ENCODE measurements around the gene IFI44L.

IFI44L gene

DNA sequence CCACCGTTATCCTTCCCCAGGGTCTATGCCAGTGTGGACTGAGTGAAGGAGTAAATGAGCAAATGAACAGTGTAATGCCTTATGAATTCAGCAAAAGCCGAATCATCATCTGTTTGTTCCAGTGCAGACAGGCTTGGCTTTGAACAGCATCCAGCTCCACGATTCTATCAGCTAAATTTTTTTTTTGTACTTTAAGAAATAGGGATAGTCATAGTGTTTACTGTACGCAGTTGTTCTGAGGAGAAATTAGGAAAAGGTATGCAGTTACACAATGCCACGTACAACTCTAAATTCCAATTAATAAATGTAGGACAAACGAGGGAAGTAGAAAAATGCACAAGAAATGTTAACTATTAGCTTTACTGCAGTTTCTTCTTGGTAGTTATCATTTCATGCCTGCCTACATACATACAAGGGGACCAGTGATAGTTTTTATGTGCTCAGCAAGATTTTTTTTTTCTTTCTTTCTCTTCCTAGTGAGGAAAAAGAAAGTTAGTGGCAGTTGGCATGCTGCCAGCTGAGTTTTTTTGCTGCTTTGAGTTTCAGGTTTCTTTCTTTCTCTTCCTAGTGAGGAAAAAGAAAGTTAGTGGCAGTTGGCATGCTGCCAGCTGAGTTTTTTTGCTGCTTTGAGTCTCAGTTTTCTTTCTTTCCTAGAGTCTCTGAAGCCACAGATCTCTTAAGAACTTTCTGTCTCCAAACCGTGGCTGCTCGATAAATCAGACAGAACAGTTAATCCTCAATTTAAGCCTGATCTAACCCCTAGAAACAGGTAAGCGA, at the start of gene IFI44L:
Gene IFI44L (plus strand): TSS at position 646 of the 777 bp plus-strand sequence. CDS start 7,468 bp downstream, outside the sequence.
- peak; percentile 47 for DNase-seq (ENCODE audit: low read depth, low spot score)

DNA sequence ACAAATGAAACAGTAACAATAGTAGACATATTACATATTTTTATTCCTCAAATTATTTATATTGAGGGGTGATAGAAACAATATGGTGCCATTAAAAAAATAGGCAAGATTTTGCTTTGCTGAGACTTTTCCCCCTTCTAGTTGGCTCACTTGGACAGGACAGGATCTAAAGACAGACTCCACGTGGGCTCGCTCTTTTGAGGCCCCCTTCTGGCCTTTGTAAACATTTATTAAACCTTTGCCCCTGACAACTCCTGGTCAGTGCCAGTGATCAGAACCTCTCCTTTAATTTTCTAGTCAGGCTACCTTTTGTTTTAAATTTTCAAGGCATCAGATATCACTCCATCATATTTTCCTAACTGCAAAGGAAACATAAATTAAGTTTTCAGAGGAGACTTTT, 49.7 kb upstream of the IFI44L start:
- no peak for DNase-seq (ENCODE audit: low read depth, low spot score)

DNA sequence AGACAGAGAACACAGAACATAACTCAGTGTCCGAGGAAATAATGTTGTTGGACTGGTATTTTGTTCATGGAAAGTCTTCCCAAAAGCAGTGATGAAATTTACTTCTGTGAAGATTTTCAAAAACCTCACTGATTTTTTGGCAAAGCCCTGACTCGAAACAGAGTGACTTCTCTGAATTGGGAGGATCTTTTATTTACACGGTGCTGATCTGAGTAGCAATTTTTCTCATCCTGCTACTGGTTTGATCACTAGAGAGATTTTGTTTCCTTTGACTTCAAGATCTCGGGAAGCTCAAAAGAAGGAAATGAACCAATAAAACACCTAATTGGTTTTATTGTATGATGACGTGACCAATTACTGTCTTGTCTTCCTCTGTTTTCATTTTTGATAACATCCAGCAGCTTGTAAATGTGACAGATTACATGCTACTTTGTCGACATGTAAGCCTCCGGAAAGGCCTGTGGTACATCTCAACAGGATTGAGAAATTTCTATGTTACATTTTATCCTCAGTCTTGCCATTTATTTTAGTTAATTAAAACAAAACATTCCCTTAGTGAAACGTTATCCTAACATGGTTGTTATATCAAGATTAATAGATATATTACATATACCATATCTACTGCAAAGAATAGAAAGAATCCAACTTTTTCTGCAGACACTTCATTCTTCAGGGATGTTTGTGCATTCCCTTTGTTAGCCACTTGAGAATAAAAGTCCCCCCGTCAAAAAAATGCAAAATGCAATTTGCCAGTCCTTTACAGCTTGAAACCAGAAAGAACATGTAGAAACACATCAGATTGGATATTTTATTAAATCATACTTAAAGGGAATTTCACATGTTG, 42.8 kb upstream of the IFI44L start:
- DNase-seq (ENCODE audit: low read depth, low spot score), result no peak

DNA sequence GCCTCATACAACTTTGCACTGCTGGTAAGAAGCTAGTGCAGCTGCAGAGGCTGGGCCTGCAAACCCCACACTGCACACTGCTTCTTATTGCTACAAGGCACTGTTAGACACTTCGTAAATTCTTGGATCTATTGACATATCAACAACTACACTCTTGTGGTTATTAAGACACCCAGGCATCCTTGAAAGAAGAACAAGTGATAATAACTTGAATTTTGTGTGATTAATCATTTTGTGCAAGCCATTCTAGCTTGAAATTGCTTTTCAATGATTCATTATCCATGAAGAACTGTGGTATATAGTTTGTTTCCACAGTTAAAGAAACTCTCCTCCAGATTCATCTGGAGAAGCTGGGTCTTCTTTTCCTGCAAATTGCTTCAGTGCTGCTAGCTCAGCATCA, 33.7 kb upstream of the IFI44L start:
- DNase-seq (ENCODE audit: low read depth, low spot score), result no peak

DNA sequence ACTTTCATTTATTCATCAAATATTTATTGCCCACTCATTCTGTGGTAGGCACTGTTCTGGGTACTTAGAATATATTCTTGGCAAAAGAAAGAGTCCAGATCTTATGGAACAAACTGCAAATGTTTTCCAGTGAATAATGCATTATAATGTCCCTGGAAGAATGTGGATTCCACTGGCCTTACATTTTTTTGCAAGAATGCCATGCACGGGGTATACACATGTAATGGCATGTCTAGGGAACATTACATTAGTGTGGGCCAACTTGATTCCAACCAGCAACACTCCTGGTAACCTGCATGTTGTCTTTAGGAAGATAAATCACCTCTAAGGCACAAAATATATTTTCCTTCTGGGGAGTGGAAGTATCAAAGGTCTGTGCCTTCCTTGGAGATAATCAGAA, 33.0 kb upstream of the IFI44L start:
- no peak for DNase-seq (ENCODE audit: low read depth, low spot score)

DNA sequence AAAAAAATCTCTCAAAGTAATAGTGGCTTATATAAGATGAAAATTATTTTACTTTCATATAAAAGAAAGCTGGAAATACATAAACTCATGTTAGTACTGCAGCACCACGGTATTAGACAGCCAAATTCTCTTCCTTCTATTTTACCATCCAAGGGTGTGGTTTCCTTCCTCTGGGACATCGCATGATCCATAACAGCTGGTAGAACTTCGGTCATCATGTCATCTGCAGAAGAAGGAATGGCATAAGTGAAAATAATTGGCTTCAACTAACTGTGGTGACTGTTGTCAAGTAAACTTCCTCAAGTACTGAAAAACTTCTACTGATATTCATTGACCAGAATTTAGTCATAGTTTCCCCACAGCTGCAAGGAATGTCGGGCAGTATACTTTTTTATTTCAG, 28.3 kb upstream of the IFI44L start:
- DNase-seq (ENCODE audit: low read depth, low spot score), result no peak

DNA sequence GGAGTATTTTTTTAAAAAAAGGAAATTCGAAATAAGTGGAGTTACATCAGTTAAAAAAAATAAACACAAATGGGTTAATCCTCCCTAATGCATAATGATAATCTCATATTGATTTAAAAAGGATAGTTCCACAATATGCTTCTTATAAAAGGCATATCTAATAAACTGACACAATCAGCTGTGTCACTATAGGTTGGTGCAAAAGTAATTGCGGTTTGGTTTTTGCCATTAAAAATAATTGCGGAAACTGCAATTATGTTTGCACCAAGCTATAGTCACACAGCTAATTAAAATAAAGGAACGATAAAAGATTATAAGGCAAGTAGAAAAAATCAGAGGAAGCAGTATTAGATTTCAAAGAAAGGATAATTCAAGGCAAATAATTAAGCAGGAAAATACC, 21.0 kb upstream of the IFI44L start:
- no peak for DNase-seq (ENCODE audit: low read depth, low spot score)

DNA sequence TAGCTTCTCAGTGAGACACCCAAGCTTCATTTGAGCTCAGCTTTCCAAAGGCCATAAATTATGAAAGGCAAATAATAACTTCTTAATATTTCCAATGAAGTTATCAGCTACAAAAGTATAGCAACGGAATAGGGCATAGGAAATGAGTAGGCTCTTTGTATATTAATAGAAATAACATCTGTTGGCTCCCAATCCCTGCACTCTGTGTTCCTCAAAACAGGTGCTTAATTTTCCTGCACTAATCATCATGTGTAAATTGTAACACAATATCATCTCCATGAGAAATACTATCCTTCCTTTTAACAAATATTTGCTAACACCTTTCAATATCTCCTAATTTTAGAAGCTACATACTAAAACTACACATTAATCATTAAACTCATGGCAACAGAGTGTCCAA, 19.2 kb upstream of the IFI44L start:
- DNase-seq (ENCODE audit: low read depth, low spot score), result no peak

DNA sequence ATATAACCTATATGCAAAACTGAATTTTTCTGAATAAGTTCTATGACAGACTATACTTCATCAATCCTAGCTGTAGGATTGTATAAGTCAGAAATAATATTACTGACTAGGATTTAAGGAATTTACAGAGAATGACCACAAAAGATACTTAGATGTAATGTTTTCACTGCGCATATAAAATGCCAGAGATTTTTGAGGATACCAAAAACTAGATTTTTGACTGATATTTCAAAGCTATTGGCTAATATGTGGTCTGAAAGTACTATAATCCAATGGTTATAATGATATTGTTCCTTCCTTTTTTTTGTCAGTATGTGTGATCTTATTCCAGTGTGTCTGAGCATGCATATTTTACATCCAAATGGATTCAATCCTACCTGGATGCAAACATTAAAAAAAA, 17.0 kb upstream of the IFI44L start:
- no peak for DNase-seq (ENCODE audit: low read depth, low spot score)

DNA sequence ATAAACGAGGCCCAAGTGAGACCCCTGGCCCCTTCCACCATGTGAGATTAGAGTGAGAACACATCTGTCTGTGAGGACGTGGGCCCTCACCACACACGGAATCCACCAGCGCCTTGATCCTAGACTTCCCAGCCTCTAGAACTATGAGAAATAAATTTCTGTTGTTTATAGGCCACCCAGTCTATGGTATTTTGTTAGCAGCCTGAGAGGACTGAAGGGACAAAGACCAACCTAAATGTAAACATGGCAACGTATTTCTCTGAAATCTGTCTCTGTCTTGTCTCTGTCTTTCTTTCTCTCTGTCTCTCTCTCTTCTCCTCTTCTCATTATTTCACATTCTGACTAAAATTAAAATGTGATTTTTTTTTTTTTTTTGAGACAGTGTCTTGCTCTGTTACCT, 15.6 kb upstream of the IFI44L start:
- no peak for DNase-seq (ENCODE audit: low read depth, low spot score)

DNA sequence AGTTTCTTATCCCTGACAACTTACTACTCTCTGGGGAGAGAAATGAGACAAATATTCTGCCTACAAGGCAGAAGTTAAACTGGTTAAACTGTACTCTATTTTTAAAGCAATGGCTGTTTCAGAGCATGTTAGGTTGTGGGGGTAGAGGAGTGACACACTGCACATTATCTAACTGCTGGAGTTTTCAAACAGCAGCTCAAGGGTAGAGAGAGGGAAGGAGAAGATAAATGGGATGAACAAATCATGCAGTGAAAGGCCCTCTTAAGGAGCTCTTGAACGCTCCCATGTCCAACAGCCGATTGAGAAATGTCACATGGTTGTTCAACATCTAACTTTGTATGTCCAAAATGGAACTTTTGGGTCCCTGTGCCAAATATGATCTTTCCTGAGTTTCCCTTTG, 14.0 kb upstream of the IFI44L start:
- DNase-seq (ENCODE audit: low read depth, low spot score), result no peak

DNA sequence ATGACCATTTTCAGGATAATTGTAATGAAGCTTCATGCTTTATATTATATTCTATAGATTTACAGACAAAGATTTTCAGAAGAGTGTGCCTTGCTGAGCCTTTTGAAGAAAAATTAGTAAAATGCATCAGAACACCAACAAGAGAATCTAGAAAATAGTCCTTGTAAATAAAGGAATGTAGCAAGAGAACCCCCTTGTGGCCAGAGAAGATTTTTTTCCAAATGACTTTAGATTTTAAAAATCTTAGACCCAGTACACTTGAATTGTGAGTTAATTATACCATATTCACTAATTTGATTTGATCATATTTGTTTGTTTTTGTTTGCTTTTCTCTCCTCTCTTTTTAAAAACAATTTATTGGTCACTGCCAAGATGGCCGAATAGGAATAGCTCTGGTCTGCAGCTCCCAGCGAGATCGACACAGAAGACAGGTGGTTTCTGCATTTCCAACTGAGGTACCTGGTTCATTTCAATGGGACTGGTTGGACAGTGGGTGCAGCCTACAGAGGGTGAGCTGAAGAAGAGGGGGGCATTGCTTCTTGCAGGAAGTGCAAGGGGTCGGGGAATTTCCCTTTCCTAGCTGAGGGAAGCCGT, 12.8 kb upstream of the IFI44L start:
- DNase-seq (ENCODE audit: low read depth, low spot score), result no peak

DNA sequence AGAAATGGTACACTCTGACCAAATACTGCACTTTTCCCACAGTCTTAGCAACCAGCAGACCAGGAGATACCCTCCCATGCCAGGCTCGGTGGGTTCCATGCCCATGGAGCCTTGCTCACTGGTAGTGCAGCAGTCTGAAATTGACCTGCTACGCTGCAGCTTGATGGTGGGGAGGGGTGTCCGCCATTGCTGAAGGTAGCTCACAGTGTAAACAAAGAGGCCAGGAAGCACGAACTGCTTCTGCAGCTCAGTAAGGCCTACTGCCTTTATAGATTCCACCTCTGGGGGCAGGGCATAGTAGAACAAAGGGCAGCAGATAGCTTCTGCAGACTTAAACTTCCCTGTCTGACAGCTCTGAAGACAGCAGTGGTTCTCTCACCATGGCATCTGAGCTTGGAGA, 12.3 kb upstream of the IFI44L start:
- DNase-seq (ENCODE audit: low read depth, low spot score), result no peak

DNA sequence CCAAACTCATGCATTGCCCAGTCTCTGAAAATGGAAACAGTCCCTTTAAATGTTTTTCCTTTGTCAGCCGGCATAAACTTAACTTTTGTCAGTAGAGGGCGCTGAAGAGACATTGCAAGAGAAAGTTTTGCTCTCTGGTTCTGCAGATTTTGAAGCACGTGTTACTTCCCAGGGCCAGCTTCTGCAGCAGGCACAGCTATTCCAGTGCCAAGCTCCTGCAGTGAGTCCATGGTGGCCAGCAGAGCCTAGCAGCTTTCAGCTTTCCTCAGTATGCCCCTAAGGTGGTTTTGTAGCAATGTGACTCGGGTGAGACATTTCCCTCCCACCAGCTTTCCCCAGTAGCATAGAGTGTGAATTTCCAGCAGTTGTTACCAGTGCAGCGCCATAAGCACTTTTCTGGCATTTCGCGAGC, 2.6 kb upstream of the IFI44L start:
- peak; percentile 6 for DNase-seq (ENCODE audit: low read depth, low spot score)

DNA sequence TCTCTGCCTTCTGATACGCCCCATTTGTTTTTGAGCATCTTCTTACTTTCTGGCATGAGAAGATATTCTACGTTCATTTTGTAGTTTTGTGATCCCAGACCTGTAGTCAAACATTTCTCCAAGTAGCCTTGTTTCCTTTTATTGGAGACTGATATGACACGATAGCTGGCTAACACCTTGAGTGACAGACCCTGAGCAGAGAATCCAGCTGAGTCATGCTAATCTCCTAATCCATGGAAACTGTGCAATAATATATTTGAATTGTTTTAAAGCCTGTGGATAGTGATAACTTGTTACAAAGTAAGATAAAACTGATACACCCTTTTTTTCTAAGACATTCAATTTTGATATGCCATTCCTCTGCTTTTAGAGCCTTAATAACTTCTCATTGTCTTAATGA, 1.2 kb upstream of the IFI44L start:
- DNase-seq (ENCODE audit: low read depth, low spot score), result no peak

DNA sequence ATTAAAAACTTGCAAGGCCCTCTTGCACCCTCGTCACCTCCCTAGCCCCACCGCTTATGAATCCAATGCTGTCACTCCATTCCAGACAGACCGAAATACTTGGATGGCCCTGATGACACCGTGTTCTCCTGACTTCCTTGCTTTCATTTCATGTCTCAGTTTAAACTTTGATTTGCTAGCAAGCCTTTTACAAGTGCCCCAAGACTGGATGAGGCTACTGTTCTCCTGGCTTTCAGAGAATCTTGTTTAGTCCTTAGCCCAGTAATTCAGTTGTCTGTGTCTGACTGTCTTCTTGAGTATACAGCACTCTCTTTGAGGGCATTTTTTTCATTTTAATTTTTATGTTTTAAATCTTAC, 824 bp upstream of the IFI44L start:
- no peak for DNase-seq (ENCODE audit: low read depth, low spot score)

DNA sequence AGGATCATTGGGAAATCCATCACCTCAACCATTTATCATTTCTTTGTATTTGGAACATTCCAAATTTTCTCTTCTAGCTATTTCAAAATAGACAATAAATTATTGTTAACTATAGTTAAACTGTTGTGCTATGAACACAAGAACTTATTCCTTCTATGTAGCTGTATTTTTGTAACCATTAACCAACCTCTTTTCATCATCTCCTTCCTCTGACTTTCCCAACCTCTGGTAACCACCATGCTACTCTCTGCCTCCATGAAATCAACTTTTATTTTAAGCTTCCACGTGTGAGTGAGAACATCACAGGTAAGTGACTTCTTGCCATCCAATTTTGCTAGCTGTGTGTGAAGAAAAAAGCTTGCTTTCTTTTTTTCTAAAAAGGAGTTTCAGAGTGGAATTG, 418 bp downstream of the IFI44L start:
- DNase-seq (ENCODE audit: low read depth, low spot score), result no peak

DNA sequence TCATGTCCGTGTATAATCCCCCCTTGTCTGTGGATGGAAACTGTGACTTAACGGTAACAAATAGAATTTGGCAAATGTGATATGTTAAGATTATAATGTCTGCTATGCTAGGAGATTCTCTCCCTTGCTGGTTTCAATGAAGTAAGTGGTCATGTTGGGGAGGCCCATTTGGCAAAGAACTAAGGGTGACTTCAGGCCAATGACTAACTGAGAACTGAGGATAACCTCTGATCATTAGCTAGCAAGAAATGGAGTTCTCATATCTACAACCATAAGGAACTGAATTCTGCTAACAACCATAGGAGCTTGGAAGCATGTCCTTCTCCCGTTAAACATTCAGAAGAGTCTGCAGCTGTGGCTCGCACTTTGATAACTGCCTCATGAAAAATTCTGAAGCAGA, 2.3 kb downstream of the IFI44L start:
- no peak for DNase-seq (ENCODE audit: low read depth, low spot score)

DNA sequence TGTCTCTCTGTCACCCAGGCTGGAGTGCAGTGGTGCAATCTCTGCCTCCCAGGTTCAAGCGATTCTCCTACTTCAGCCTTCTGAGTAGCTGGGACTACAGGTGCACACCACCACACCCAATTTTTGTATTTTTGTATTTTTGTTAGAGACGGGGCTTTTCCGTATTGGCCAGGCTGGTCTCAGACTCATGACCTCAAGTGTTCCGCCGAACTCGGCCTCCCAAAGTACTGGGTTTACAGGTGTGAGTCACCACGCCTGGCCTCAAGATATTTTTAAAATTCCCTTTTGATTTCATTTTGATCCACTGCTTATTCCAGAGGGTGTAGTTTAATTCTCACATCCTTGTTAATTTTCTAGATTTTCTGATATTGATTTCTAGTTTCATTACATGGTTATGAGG, 3.8 kb downstream of the IFI44L start:
- DNase-seq (ENCODE audit: low read depth, low spot score), result no peak

DNA sequence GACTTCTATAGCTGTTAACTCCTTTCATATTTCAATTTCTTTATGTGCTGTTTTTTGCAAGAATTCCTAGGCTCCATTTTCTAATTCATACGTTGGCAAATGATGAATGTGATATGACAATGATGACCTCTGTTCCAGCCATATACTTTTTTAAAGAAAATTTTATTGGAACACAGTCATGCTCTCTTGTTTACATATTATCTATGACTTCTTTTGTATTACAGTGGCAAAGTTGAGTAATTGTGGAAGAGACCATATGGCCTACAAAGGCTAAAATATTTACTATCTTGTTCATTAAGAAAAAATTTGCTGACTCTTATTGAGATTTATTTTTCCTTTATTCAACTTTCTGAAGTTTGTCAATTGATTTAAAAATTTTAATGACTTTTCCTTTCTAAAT, 7.1 kb downstream of the IFI44L start:
- DNase-seq (ENCODE audit: low read depth, low spot score), result no peak

DNA sequence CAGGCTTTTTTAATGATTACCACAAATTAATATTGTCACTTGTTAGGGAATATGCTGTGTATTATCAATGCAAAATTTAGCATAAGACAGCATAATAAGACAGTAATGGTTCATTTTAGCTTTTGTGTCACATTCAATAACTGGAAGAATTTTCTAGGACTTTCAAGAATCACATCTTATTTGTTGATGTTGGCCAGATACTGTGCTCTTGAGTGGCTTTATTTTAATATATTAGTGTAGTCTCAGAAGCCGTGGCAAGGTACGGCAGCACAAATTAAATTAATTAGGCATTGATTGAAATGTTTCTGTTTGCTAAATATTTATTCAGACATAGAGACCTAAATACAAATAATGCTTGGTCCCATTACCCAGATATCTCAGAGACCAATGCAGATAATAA, 10.4 kb downstream of the IFI44L start:
- DNase-seq (ENCODE audit: low read depth, low spot score), result no peak

DNA sequence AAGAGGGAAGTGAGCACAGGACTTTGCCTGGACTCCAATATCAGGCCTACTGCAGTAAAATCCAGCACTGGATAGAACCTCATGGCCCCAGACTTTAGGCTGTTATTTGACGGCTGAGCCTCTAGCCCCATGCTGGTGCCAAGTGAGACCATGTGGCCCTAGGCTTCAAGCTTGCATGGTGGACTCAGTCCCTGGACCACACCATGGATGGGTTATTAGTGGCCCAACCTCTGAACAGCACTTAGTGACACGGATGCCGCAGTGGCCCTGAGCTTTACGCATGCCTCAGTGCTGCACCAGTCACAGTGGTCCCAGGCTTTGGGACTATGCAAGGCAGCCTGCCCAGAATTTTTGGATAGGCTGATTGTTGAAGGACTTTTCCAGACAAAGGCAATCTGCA, 13.0 kb downstream of the IFI44L start:
- no peak for DNase-seq (ENCODE audit: low read depth, low spot score)

DNA sequence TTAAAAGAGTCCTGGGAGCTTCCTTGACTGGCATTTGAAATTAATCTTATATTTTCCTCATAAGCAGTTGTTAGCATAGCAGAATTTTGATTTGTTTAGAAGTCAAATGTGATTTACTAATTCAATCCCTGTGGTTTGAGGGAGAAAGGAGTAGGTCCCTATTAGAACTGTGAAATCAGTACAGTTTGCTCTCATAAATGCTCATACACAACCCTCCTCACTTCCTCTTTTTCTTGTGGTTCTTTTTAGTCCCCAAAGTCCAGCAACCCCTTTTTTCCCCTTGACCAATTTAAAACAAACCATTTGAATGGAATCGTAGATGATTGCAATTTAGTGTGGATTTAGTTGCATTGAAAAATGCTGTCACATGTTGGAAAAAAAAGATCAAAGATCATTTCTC, 20.2 kb downstream of the IFI44L start:
- no peak for DNase-seq (ENCODE audit: low read depth, low spot score)

Data from activated naive CD8-positive, alpha-beta T cell treated with anti-CD3 and anti-CD28 coated beads, Interleukin-2, amount 50 U/mL, for 16 hours (primary cell).